ENCODE data around the gene BIN1. TPM values are rescaled to one million over a fixed set of nuclear protein-coding genes. Genes with fewer than 3 reads are reported as not detected.

Gene BIN1
- total RNA-seq, 4 donors from 2014 or later: 41.5 to 112 (median 57.8) TPM

DNA sequence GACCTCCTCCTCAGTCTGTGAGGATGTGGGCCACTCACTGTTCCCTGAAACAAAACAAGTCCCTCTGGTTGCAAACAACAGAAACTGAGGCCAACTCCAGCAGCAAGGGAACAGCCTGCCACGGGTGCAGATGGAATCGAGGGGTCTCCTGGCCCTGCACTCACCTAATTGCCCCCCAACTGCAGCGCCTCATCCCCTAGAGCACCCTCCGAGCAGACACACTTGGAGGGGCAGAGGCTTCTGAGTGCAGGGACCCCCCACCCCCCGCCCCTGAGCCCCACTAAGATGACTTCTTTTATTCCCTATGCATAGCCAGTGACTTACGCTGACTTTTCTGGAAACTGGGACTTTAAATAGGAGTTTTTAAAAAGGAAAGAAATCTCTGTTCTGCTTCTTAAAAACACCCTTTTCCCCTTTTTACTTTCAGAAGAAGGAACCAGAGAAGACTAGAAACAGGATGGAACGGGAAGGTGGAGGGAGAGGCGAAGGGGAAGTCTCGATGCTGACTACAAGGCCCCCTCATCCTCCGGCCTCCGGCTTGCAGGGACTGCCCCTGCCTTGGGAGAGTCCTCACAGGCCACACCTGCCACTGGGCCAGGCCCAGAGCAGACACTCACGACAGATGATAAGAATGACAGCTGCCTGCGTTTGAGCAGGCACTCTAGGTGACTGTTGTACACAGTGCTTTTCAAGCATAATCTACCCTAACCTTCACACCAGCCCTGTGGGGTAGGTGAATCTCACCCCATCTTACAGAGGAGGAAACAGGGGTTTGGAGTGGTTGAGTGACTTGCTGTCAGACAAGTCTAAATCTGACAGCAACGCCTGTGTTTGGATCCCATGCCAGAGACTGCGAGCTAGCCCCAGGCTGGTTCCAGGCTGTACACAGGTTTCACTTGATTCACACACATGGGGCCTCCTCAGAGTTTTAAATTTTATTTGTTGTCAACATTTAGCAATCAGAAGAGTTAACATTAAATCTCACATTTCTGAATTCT is 28.2 kb upstream of the BIN1 start:
- no peak overlapping the region for H3K27ac ChIP-seq
- no peak for DNase-seq
- TF ChIP-seq, protein P1, sequence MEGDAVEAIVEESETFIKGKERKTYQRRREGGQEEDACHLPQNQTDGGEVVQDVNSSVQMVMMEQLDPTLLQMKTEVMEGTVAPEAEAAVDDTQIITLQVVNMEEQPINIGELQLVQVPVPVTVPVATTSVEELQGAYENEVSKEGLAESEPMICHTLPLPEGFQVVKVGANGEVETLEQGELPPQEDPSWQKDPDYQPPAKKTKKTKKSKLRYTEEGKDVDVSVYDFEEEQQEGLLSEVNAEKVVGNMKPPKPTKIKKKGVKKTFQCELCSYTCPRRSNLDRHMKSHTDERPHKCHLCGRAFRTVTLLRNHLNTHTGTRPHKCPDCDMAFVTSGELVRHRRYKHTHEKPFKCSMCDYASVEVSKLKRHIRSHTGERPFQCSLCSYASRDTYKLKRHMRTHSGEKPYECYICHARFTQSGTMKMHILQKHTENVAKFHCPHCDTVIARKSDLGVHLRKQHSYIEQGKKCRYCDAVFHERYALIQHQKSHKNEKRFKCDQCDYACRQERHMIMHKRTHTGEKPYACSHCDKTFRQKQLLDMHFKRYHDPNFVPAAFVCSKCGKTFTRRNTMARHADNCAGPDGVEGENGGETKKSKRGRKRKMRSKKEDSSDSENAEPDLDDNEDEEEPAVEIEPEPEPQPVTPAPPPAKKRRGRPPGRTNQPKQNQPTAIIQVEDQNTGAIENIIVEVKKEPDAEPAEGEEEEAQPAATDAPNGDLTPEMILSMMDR (IDR thresholded peaks at IDR 0.05): no peak
- TF ChIP-seq POLR2A (IDR thresholded peaks at IDR 0.05): no peak

DNA sequence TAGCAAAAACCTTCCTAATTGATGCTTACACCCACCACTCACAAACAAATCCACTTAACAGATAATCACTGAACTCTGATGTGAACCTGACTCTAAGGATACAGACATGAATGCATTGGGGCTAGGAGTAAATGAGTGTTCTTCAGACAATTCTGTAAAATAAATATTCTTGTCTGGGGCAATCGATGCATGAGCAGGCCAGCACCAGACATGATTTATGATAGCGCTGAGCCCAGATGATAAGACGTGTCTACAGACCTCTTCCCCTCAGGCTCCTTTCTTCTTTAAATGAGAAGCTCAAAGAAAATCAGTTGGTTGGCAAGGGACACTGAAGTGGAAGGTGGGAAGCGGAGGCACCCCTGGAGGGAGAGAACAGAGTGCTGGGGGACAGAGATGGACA is 27.3 kb upstream of the BIN1 start:
- no peak for DNase-seq
- Histone ChIP-seq H3K4me3 (no peak overlapping the region), H3K9me3 (no peaks in the 10 kb centered on the region), H3K27me3 (no peaks in the 10 kb centered on the region), H3K36me3 (no peaks in the 10 kb centered on the region), H3K27ac (no peak overlapping the region), H3K4me1 (no peaks in the 10 kb centered on the region)
- intact Hi-C loops (cut with DNase I; ENCODE audit: low total_unique reads): no loop called here
- no peak for TF ChIP-seq POLR2A (IDR thresholded peaks at IDR 0.05)
- TF ChIP-seq, protein P1 (IDR thresholded peaks at IDR 0.05): no peak

More for the DNA sequence above, 28.2 kb upstream of the BIN1 start:
- no peaks in the 10 kb centered on the region for H3K4me1 ChIP-seq
- intact Hi-C loops (cut with DNase I; ENCODE audit: low total_unique reads): no loop called here
- H3K4me3 ChIP-seq: no peak overlapping the region
- H3K36me3 ChIP-seq: no peaks in the 10 kb centered on the region
- no peaks in the 10 kb centered on the region for H3K9me3 ChIP-seq
- no peaks in the 10 kb centered on the region for H3K27me3 ChIP-seq

DNA sequence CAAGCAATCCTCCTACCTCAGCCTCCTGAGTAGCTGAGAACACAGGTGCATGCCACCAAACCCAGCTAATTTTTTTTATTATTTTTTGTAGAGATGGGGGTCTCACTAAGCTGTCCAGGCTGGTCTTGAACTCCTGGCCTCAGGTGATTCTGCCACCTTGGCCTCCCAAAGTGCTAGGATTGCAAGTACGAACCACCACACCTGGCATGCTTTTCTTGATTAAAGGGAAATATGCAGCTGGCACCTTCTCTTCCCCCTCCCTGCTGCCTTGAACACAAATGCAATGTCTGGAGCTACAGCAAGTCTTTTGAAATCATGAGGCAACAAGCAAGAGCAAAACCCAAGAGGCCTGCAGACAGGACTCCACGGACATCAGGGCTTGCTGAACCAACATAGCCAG is 26.8 kb upstream of the BIN1 start:
- DNase-seq: no peak
- no peaks in the 10 kb centered on the region for H3K27me3 ChIP-seq
- H3K9me3 ChIP-seq: no peaks in the 10 kb centered on the region
- H3K27ac ChIP-seq: no peak overlapping the region
- no peaks in the 10 kb centered on the region for H3K4me1 ChIP-seq
- no peak for TF ChIP-seq POLR2A (IDR thresholded peaks at IDR 0.05)
- TF ChIP-seq, protein P1 (IDR thresholded peaks at IDR 0.05): no peak
- intact Hi-C loops (cut with DNase I; ENCODE audit: low total_unique reads): no loop called here
- no peaks in the 10 kb centered on the region for H3K36me3 ChIP-seq
- no peak overlapping the region for H3K4me3 ChIP-seq

DNA sequence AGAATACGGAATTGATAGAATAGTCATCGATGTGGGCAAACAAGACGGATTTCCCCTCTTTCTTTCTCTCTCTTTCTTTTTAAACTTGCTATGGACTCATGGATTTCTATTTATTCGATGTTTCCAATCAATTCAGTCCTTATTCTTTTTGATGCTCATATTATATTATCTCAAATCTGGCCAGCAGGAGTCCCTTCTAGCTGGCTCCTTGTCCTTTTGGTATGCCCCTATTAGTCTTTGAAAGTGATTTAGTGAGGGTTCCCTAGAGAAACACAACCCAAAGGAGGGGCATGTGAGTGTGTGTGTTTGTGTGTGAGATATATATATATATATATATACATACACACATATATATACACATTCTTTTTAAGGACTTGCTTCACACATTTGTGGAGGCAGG is 23.5 kb upstream of the BIN1 start:
- Histone ChIP-seq H3K4me3 (no peak overlapping the region), H3K4me1 (no peaks in the 10 kb centered on the region), H3K27me3 (no peaks in the 10 kb centered on the region), H3K27ac (no peak overlapping the region), H3K9me3 (no peaks in the 10 kb centered on the region), H3K36me3 (no peaks in the 10 kb centered on the region)
- no peak for TF ChIP-seq POLR2A (IDR thresholded peaks at IDR 0.05)
- TF ChIP-seq, protein P1 (IDR thresholded peaks at IDR 0.05): no peak
- no peak for DNase-seq
- intact Hi-C loops (cut with DNase I; ENCODE audit: low total_unique reads): no loop called here

DNA sequence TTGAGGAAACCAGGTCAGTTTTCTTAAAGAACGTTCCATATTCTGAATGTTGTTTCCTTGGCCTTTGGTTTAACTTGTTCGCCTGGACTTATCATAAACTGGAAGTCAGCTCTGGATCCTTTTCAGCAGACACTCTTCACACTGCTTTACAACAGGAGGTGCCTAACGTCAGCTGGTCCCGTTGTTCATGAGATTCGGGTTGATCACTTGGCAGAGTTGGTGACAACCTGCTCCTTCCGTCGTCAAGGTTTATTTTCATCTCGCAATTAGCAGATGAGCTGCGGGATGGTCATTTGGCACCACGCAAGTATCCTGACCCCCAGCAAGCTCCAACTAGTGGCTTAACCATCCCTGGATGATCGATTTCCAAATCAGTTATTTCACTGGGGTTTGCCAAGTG is 23.0 kb upstream of the BIN1 start:
- Histone ChIP-seq H3K4me1 (no peaks in the 10 kb centered on the region), H3K36me3 (no peaks in the 10 kb centered on the region), H3K27ac (no peak overlapping the region), H3K27me3 (no peaks in the 10 kb centered on the region), H3K4me3 (no peak overlapping the region), H3K9me3 (no peaks in the 10 kb centered on the region)
- TF ChIP-seq POLR2A (IDR thresholded peaks at IDR 0.05): no peak
- TF ChIP-seq, protein P1 (IDR thresholded peaks at IDR 0.05): no peak
- no peak for DNase-seq
- intact Hi-C loops (cut with DNase I; ENCODE audit: low total_unique reads): no loop called here
